Right lobe of liver (tissue), 6 donors: ENCODE results near the gene GNMT. TPM values are rescaled to one million over a fixed set of nuclear protein-coding genes. Genes with fewer than 3 reads are reported as not detected.

Source experiments
- ATAC-seq, 4 donors: fragments of 200-7000 bp; cut with Tn5 transposase; one replicate each; pipeline ENCODE4 v1.9.1; 2020; ENCODE audit warnings: mild to moderate bottlenecking in 4 of 4, moderate library complexity in 4 of 4
- DNase-seq, 3 donors: peaks; one replicate each; pipeline ENCODE4 v3.0.0-alpha.2; 2020
- H3K27ac ChIP-seq, 3 donors: fragments of 200-600 bp; one replicate each; pipeline ENCODE4 v1.8.0; 2022
- H3K27me3 ChIP-seq, 2 donors: fragments of 200-600 bp; one replicate each; pipeline ENCODE4 v1.8.0; 2022
- H3K36me3 ChIP-seq, 4 donors: fragments of 200-600 bp; sonication (generic) in 1 of 4; one replicate each; pipeline versions ENCODE4 v1.5.1 to v1.8.0; 2017 to 2022; ENCODE audit warnings: control low read depth in 1 of 4
- H3K4me1 ChIP-seq, 4 donors: fragments of 200-600 bp; sonication (generic) in 1 of 4; one replicate each; pipeline versions ENCODE4 v1.5.1 to v1.8.0; 2017 to 2022; ENCODE audit warnings: control low read depth in 1 of 4
- H3K4me3 ChIP-seq, 3 donors: fragments of 200-600 bp; one replicate each; pipeline ENCODE4 v1.8.0; 2022
- H3K9me3 ChIP-seq, 4 donors: fragments of 200-600 bp; sonication (generic) in 1 of 4; one replicate each; pipeline versions ENCODE4 v1.5.1 to v1.8.0; 2017 to 2022; ENCODE audit warnings: control low read depth in 1 of 4
- POLR2A ChIP-seq: fragments of 450-650 bp; IDR thresholded peaks from one replicate; pipeline ENCODE4 v1.6.1; 2017; ENCODE audit warnings: antibody characterized with exemption, mild to moderate bottlenecking
- WGBS: methylation state at CpG from one replicate; pipeline ENCODE4 v1.1.6; 2018; ENCODE audit warnings: low coverage, low lambda C conversion rate; ENCODE audit not compliant: insufficient coverage; ENCODE audit errors: missing lambda C conversion rate; 5-methylcytosine and 5-hydroxymethylcytosine counted together
- intact Hi-C, 2 donors: fragments of 100-400 bp; cut with DNase I; formaldehyde crosslinking; loops; one replicate each; pipeline versions ENCODE4 v1.11.2 to v1.14.1; 2022
- total RNA-seq, 6 experiments: library from RNA; depleted of rRNA in 2 of 6; stranded (reverse); fragments of >200 nt in 2 of 6; fragmentation: NEBNext Ultra II Directional in 3 of 6; extraction: Animal tissue kit (Norgen Biotek cat#: 25700) in 3 of 6; gene quantifications; one replicate each; pipeline versions ENCODE4 v1.1.0 to v1.2.4, GENCODE V29; 2016 to 2023
- TF ChIP-seq, protein P1 (sequence below), 4 donors: fragments of 200-600 bp in 3 of 4; fragments of 450-650 bp in 1 of 4; IDR thresholded peaks; one replicate each; pipeline versions ENCODE4 v1.5.1 to v1.8.0; 2016 to 2022; ENCODE audit warnings: antibody characterized with exemption in 4 of 4, mild to moderate bottlenecking in 2 of 4
- donor health status: DM: no; HTN: yes; CAD: no.
- donor health status: DM: no; HTN: no; CAD: no.
- donor health status: DM: no; HTN: no; CAD: no.
- donor health status: DM: no; HTN: yes; CAD: no.
- donor health status: DM: no; HTN: yes; CAD: no.

The GNMT gene
- total RNA-seq, 6 experiments from 2014 or later: 13.7 to 470 (median 107) TPM

DNA sequence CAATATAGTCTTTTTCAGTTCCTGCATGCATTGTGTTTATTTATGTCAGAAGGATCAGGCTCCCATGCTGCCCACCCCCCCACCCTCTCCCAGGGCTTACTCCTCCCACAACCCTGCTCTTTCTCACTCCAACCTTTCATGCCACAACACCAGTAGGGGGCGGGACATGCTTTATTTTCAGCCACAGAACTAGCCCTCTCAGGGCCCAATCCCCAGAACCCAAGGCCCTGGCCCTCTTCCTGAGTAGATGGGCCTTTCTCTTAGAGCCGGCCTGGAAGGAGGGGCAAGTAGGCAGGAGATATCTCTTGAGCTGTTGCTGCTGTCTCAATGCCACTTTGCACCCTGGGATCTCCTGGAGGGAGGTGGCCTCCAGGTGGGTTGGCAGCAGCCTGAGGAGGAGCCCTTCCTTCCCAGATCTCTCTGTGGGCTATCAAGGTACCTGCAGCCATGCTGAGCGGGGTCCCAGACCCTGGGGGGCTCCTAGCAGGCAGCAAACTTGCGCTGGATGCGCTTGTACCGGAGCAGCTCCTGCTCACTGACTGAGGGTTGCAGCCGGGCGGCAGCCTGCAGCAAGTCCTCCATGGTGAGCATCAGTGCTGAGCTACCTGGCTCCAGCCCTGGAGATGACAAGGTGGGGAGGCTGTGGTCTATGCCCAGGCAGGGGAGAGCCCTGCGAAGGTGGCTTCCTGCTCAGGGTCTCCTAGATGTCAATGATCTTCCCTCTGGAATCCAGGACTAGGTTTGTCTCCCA is 3.5 kb downstream of the GNMT start:
- no peak for TF ChIP-seq POLR2A
- TF ChIP-seq, protein P1, sequence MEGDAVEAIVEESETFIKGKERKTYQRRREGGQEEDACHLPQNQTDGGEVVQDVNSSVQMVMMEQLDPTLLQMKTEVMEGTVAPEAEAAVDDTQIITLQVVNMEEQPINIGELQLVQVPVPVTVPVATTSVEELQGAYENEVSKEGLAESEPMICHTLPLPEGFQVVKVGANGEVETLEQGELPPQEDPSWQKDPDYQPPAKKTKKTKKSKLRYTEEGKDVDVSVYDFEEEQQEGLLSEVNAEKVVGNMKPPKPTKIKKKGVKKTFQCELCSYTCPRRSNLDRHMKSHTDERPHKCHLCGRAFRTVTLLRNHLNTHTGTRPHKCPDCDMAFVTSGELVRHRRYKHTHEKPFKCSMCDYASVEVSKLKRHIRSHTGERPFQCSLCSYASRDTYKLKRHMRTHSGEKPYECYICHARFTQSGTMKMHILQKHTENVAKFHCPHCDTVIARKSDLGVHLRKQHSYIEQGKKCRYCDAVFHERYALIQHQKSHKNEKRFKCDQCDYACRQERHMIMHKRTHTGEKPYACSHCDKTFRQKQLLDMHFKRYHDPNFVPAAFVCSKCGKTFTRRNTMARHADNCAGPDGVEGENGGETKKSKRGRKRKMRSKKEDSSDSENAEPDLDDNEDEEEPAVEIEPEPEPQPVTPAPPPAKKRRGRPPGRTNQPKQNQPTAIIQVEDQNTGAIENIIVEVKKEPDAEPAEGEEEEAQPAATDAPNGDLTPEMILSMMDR (IDR thresholded peaks at IDR 0.05): peak in 2 of 4 donors; percentile 6 to 11
- WGBS: 56% methylated on average over 1 of the region's 9 CpGs
- no peaks in the 10 kb centered on the region for H3K27me3 ChIP-seq
- H3K9me3 ChIP-seq: no peaks in the 10 kb centered on the region
- H3K36me3 ChIP-seq: peaks cover 0 to 42% (median 19%) of the 10 kb centered on the region in 4 donors
- H3K4me1 ChIP-seq: peaks cover 0 to 8% (median 3%) of the 10 kb centered on the region in 4 donors
- H3K4me3 ChIP-seq: no peak overlapping the region
- no peak overlapping the region for H3K27ac ChIP-seq
- DNase-seq: no peak
- intact Hi-C loops: no loop called here
- no peak for ATAC-seq

DNA sequence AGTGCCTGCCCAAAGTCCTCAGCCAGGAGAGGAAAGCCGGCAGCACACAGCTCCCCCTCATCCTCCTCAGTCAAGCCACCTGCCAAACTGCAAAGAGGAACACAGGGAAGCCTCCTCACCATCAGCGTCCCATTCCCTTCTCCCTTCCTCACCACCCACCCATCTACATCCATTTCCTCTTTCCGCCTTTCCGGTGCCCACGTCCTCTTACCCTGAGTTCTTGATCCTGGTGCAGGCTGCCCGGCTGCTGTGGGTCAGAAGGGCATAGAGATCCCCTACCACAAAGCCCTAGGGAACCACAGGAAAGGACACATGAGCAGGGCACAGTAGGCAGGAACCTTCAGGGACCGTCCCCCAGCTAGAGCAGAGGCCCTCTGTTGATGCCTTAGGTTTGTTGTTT is 6.0 kb downstream of the GNMT start:
- intact Hi-C loops: no loop called here
- H3K27me3 ChIP-seq: no peaks in the 10 kb centered on the region
- DNase-seq (no peak), ATAC-seq (no peak)
- WGBS: 67% methylated on average over 6 of the region's 7 CpGs
- no peak for TF ChIP-seq POLR2A
- TF ChIP-seq, protein P1 (IDR thresholded peaks at IDR 0.05): no peak
- peaks cover 0 to 24% (median 0%) of the 10 kb centered on the region in 4 donors for H3K4me1 ChIP-seq
- H3K4me3 ChIP-seq: no peak overlapping the region
- H3K36me3 ChIP-seq: peaks cover 0 to 45% (median 19%) of the 10 kb centered on the region in 4 donors
- no peaks in the 10 kb centered on the region for H3K9me3 ChIP-seq
- H3K27ac ChIP-seq: no peak overlapping the region

DNA sequence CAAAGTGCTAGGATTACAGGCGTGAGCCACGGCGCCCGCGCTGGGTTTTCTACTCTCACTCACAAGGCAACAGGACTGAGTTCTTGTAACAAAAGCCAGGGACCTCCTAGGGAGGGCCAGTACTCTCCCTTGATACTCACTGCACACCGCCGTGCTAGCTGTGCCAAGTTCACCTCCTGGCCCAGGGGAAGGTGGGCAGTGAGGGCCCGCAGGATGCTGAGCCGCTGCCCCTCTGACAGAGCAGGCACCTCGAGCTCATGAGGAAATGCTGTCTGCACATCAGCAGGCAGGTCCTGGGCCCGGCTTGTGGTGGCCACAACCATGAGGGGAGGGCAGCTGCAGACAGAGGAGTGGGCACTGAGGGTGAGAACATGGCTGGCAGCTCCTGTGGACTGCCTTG is 6.7 kb downstream of the GNMT start:
- DNase-seq: no peak
- H3K36me3 ChIP-seq: peaks cover 0 to 40% (median 19%) of the 10 kb centered on the region in 4 donors
- TF ChIP-seq POLR2A: no peak
- TF ChIP-seq, protein P1 (IDR thresholded peaks at IDR 0.05): no peak
- no peak overlapping the region for H3K4me3 ChIP-seq
- no peak overlapping the region for H3K27ac ChIP-seq
- intact Hi-C loops: no loop called here
- ATAC-seq: peak in 1 of 4 donors; percentile 1
- H3K4me1 ChIP-seq: peaks cover 0 to 18% (median 0%) of the 10 kb centered on the region in 4 donors
- no peaks in the 10 kb centered on the region for H3K9me3 ChIP-seq
- 100% methylated on average over 6 of the region's 11 CpGs for WGBS
- H3K27me3 ChIP-seq: no peaks in the 10 kb centered on the region

DNA sequence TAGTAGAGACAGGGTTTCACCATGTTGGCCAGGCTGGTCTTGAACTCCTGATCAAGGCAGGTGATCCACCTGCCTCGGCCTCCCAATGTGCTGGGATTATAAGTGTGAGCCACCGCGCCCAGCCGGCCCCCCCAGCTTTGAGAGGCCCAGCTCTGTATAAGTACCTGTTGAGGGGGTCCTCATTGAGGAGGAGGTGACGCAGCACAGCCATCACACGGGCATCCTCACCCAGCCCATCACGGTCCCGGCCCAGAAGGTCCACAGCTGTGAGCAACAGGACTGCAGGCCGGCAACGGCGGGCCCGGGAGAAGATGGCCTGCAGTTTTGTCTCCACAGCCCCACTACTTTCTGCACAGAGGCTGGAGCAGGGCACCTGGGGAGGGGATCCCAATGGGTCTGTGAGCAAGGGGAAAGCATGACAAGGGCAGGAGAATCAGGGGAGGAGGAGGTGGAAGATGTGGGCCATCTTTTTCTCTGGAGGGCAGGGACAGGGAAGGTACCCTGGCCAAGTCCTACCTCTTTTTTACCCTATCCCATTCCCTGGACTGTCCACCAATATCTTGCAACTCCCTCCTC is 7.7 kb downstream of the GNMT start:
- intact Hi-C loops: no loop called here
- H3K36me3 ChIP-seq: peaks cover 0 to 39% (median 17%) of the 10 kb centered on the region in 4 donors
- TF ChIP-seq POLR2A: no peak
- TF ChIP-seq, protein P1 (IDR thresholded peaks at IDR 0.05): no peak
- peak overlapping the region in 1 of 3 donors; percentile 13 for H3K27ac ChIP-seq
- 100% methylated on average over 1 of the region's 12 CpGs for WGBS
- peaks cover 0 to 18% (median 0%) of the 10 kb centered on the region in 4 donors for H3K4me1 ChIP-seq
- H3K9me3 ChIP-seq: no peaks in the 10 kb centered on the region
- H3K4me3 ChIP-seq: no peak overlapping the region
- no peaks in the 10 kb centered on the region for H3K27me3 ChIP-seq
- ATAC-seq: peak in 2 of 4 donors; percentile 1 to 7
- DNase-seq: no peak
